Measurements from ENCODE around the gene CHRNA1.

The CHRNA1 gene

GRCh38 chr2:174759381-174760065, 4.7 kb downstream of the CHRNA1 start:
- DNase-seq = no peak

- no peak for DNase-seq
Measured at GRCh38 chr2:174756743-174757142, 7.5 kb downstream of the CHRNA1 start.

- DNase-seq = no peak
Measured at GRCh38 chr2:174753038-174753633, 11.1 kb downstream of the CHRNA1 start.

GRCh38 chr2:174752403-174753037, 11.8 kb downstream of the CHRNA1 start:
- DNase-seq = no peak

- DNase-seq = peak; percentile 31
Measured at GRCh38 chr2:174750923-174751441, 13.3 kb downstream of the CHRNA1 start.

GRCh38 chr2:174749793-174750192, 14.5 kb downstream of the CHRNA1 start:
- DNase-seq = no peak

GRCh38 chr2:174748948-174749347, 15.3 kb downstream of the CHRNA1 start:
- DNase-seq = peak; percentile 74

GRCh38 chr2:174745142-174745541, 19.1 kb downstream of the CHRNA1 start:
- no peak for DNase-seq

- no peak for DNase-seq
Measured at GRCh38 chr2:174744111-174744510, 20.2 kb downstream of the CHRNA1 start.

GRCh38 chr2:174740721-174741120, 23.6 kb downstream of the CHRNA1 start:
- DNase-seq = no peak

- DNase-seq = no peak
Measured at GRCh38 chr2:174738841-174739240, 25.4 kb downstream of the CHRNA1 start.

- DNase-seq = no peak
Measured at GRCh38 chr2:174731546-174731945, 32.7 kb downstream of the CHRNA1 start.

- DNase-seq = no peak
Measured at GRCh38 chr2:174730698-174731018, 33.6 kb downstream of the CHRNA1 start.

- no peak for DNase-seq
Measured at GRCh38 chr2:174729797-174730697, 34.2 kb downstream of the CHRNA1 start.

- no peak for DNase-seq
Measured at GRCh38 chr2:174728096-174728495, 36.2 kb downstream of the CHRNA1 start.

- DNase-seq = no peak
Measured at GRCh38 chr2:174726212-174726611, 38.1 kb downstream of the CHRNA1 start.

- DNase-seq = no peak
Measured at GRCh38 chr2:174722942-174723592, 41.2 kb downstream of the CHRNA1 start.

GRCh38 chr2:174719016-174719415, 45.3 kb downstream of the CHRNA1 start:
- DNase-seq = no peak

GRCh38 chr2:174718591-174718990, 45.7 kb downstream of the CHRNA1 start:
- DNase-seq = no peak

- DNase-seq = no peak
Measured at GRCh38 chr2:174717916-174718315, 46.4 kb downstream of the CHRNA1 start.

GRCh38 chr2:174717273-174717672, 47.0 kb downstream of the CHRNA1 start:
- no peak for DNase-seq

GRCh38 chr2:174716785-174717184, 47.5 kb downstream of the CHRNA1 start:
- DNase-seq = no peak

GRCh38 chr2:174713686-174714085, 50.6 kb downstream of the CHRNA1 start:
- no peak for DNase-seq

All from activated gamma-delta T cell treated with Interleukin-2 at 50 U/mL for 16 hours (primary cell).